ENCODE data around the gene CALD1.

The CALD1 gene

DNA sequence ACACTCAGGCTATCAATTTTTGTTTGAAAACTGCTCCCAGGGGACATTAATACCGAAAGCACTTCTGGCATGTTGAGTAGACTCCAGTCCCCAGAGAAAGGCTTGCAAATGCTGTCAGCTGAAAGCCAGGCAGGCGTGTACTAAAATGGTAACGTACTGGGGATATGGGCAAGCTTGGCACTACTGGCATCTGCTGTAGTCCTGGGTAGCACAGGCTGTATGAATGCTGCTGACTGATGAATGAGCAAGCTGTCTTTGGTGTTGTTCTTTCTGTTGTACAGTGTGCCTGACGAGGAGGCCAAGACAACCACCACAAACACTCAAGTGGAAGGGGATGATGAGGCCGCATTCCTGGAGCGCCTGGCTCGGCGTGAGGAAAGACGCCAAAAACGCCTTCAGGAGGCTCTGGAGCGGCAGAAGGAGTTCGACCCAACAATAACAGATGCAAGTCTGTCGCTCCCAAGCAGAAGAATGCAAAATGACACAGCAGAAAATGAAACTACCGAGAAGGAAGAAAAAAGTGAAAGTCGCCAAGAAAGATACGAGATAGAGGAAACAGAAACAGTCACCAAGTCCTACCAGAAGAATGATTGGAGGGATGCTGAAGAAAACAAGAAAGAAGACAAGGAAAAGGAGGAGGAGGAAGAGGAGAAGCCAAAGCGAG is 153.4 kb downstream of the CALD1 start:
- in situ Hi-C loops (cut with HindIII; ENCODE audit: low sequenced_read_pairs) = no loop called here
- H3K4me3 ChIP-seq (ENCODE audit: low read depth, low read length) = no peak overlapping the region
- DNase-seq (ENCODE audit: low read depth, low spot score) = peak; percentile 78
- TF ChIP-seq, protein P1, sequence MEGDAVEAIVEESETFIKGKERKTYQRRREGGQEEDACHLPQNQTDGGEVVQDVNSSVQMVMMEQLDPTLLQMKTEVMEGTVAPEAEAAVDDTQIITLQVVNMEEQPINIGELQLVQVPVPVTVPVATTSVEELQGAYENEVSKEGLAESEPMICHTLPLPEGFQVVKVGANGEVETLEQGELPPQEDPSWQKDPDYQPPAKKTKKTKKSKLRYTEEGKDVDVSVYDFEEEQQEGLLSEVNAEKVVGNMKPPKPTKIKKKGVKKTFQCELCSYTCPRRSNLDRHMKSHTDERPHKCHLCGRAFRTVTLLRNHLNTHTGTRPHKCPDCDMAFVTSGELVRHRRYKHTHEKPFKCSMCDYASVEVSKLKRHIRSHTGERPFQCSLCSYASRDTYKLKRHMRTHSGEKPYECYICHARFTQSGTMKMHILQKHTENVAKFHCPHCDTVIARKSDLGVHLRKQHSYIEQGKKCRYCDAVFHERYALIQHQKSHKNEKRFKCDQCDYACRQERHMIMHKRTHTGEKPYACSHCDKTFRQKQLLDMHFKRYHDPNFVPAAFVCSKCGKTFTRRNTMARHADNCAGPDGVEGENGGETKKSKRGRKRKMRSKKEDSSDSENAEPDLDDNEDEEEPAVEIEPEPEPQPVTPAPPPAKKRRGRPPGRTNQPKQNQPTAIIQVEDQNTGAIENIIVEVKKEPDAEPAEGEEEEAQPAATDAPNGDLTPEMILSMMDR (IDR thresholded peaks at IDR 0.05; ENCODE audit: low read depth, low read length) = no peak

DNA sequence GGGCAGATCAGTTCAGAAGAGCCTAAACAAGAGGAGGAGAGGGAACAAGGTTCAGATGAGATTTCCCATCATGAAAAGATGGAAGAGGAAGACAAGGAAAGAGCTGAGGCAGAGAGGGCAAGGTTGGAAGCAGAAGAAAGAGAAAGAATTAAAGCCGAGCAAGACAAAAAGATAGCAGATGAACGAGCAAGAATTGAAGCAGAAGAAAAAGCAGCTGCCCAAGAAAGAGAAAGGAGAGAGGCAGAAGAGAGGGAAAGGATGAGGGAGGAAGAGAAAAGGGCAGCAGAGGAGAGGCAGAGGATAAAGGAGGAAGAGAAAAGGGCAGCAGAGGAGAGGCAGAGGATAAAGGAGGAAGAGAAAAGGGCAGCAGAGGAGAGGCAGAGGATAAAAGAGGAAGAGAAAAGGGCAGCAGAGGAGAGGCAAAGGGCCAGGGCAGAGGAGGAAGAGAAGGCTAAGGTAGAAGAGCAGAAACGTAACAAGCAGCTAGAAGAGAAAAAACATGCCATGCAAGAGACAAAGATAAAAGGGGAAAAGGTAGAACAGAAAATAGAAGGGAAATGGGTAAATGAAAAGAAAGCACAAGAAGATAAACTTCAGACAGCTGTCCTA is 154.1 kb downstream of the CALD1 start:
- in situ Hi-C loops (cut with HindIII; ENCODE audit: low sequenced_read_pairs) = no loop called here
- H3K4me3 ChIP-seq (ENCODE audit: low read depth, low read length) = no peak overlapping the region
- TF ChIP-seq, protein P1 (IDR thresholded peaks at IDR 0.05; ENCODE audit: low read depth, low read length) = no peak
- DNase-seq (ENCODE audit: low read depth, low spot score) = no peak

DNA sequence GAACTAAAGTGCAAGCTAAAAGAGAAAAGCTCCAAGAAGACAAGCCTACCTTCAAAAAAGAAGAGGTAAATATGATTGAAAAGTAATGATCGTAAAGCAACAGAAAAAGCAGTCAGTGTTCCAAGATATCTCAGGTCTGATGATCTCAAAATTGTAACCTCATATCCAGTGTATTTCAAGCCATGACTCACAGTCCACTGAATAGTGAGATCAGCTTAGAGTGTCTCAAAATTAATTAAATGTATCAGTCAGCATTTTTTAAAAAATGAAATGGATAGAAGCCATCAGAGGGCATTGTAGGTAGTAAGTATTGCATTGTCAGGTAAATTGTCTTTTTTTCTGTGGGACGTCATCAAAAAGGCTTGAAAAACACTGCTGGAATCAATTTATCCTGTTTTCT is 156.3 kb downstream of the CALD1 start:
- DNase-seq (ENCODE audit: low read depth, low spot score) = peak; percentile 34
- TF ChIP-seq, protein P1 (IDR thresholded peaks at IDR 0.05; ENCODE audit: low read depth, low read length) = no peak
- no peak overlapping the region for H3K4me3 ChIP-seq (ENCODE audit: low read depth, low read length)
- in situ Hi-C loops (cut with HindIII; ENCODE audit: low sequenced_read_pairs) = no loop called here

DNA sequence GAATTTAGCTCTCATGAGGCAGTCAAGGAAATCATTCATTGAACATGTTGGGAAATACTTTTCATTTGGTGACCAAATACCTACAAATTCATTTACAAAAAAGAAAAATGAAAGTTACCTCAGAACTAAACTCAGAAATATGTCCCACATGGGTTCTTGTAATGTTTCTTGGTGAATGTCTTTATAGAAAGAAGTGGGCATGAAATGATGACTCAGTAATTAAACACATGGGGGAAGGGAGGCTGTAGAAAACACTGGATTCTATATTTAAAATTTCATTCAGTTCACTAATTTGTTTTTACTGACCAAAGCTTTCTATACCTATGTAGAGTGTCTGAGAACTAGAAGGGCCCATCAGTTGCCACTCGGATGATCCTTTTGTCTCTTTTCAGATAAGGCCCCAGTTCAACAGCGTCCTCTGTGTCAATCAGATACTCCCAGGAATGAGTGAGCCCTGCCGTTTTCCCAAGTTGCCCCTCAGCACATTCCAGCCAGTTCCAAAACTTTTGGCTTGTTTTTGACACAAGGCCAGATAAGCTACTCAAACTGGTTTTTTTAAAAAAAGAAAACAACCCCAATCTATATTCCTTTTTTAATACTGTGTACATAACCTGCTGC is 157.6 kb downstream of the CALD1 start:
- in situ Hi-C loops (cut with HindIII; ENCODE audit: low sequenced_read_pairs) = no loop called here
- peak; percentile 37 for DNase-seq (ENCODE audit: low read depth, low spot score)
- TF ChIP-seq, protein P1 (IDR thresholded peaks at IDR 0.05; ENCODE audit: low read depth, low read length) = no peak
- H3K4me3 ChIP-seq (ENCODE audit: low read depth, low read length) = no peak overlapping the region

DNA sequence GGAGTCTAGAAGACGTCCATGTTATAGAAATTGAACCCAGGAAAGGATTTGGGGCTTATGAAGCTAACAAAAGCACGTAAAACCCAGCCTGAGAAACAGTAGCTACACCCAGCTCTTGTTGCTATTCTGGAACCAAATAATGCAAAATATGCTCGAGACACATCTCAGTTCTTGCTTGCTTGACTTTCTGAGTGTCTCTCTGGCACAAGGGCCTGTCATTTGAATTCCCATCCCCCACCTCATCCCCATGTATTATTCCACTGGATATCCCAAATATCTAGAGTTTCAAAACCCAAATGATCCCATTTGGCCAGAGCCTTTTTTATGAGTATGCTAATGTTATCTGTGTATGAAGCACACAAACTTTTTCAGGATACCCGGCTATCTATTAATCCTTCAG is 158.7 kb downstream of the CALD1 start:
- H3K4me3 ChIP-seq (ENCODE audit: low read depth, low read length) = no peak overlapping the region
- TF ChIP-seq, protein P1 (IDR thresholded peaks at IDR 0.05; ENCODE audit: low read depth, low read length) = no peak
- in situ Hi-C loops (cut with HindIII; ENCODE audit: low sequenced_read_pairs) = no loop called here
- no peak for DNase-seq (ENCODE audit: low read depth, low spot score)

DNA sequence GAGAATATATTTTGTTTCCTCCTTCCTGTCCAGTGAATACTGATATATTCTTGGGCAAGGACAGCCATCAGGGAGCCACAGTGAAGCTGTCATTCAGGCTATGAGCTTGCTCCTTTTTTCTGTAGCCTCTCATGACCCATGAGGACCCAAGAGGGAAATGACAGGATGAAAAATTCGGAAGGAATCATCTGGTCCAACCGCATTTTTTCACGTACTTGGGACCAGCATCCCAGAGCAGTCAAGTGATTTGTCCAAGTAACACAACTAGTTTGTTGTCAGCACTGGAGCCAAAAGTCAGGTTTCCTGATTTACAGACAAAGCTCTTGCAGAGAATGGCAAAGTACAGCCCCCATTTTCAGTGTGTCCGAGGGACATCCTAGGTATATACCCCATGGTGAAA is 159.7 kb downstream of the CALD1 start:
- no peak for DNase-seq (ENCODE audit: low read depth, low spot score)
- H3K4me3 ChIP-seq (ENCODE audit: low read depth, low read length) = no peak overlapping the region
- TF ChIP-seq, protein P1 (IDR thresholded peaks at IDR 0.05; ENCODE audit: low read depth, low read length) = no peak
- in situ Hi-C loops (cut with HindIII; ENCODE audit: low sequenced_read_pairs) = no loop called here

All from astrocyte of the spinal cord (primary cell).